ENCODE measurements around the gene ANKS3.

DNA sequence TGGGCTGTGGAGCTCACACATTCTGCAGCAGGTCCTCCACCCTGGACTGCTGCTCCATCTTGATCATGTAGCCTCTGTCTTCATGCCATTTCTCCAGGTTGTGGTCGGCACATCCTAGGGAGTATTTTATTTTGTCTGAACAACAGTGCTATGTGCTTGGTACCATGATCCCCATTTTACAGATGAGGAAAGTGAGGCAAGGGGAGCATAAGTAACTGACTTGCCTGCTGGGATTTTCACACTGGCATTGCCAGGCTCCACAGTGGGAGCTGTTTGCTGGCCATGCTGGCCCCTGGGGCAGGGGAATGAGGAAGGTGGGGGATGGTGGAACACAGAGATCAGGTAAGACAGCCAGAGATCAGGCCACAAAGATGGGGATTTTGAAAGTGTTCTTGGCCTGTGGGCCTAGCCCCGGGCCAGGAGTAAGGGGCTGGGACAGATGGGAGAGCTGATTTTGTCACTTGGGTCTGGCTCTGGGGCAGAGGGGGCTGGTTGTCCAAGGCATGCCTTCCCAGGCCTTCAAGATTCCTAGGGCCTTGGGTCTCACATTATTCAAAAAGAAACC is 42.2 kb upstream of the ANKS3 start:
- TF ChIP-seq, protein P1, sequence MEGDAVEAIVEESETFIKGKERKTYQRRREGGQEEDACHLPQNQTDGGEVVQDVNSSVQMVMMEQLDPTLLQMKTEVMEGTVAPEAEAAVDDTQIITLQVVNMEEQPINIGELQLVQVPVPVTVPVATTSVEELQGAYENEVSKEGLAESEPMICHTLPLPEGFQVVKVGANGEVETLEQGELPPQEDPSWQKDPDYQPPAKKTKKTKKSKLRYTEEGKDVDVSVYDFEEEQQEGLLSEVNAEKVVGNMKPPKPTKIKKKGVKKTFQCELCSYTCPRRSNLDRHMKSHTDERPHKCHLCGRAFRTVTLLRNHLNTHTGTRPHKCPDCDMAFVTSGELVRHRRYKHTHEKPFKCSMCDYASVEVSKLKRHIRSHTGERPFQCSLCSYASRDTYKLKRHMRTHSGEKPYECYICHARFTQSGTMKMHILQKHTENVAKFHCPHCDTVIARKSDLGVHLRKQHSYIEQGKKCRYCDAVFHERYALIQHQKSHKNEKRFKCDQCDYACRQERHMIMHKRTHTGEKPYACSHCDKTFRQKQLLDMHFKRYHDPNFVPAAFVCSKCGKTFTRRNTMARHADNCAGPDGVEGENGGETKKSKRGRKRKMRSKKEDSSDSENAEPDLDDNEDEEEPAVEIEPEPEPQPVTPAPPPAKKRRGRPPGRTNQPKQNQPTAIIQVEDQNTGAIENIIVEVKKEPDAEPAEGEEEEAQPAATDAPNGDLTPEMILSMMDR (IDR thresholded peaks at IDR 0.05): no peak
- TF ChIP-seq POLR2A (IDR thresholded peaks at IDR 0.05): no peak
